ENCODE data around the gene NUDT3. TPM values are rescaled to one million over a fixed set of nuclear protein-coding genes. Genes with fewer than 3 reads are reported as not detected.

NUDT3 gene
- polyA plus RNA-seq, 1 of the 3 experiments (the other 2 are of a cell fraction): 11.9 TPM

GRCh38 chr6:34241351-34242215, 150.9 kb downstream of the NUDT3 start:
- Histone ChIP-seq H3K36me3 (replicated peaks in 1 of 2; ENCODE audit: control insufficient read depth in 1 of 2, insufficient read depth in 2 of 2, low read length in 1 of 2) (peaks cover 11 to 17% of the 10 kb centered on the region in 2 experiments), H2AFZ (ENCODE audit: low read depth) (no peak overlapping the region), H3K4me2 (peak overlapping the region; percentile 92), H3K27me3 (ENCODE audit: insufficient read depth) (no peaks in the 10 kb centered on the region), H3K4me1 (ENCODE audit: control insufficient read depth in 1 of 2, insufficient read depth in 2 of 2, low read depth in 1 of 2, low read length in 1 of 2) (peaks cover 18 to 53% of the 10 kb centered on the region in 2 experiments), H3K4me3 (ENCODE audit: low read depth in 2 of 2, low read length in 1 of 2) (no peak overlapping the region), H3K9ac (peak overlapping the region; percentile 44; the same call in 1 of the 2 replicates), H3K79me2 (ENCODE audit: insufficient read depth) (peaks cover 32% of the 10 kb centered on the region), H3F3A (replicated peaks; ENCODE audit: insufficient read depth) (peaks cover 44% of the 10 kb centered on the region), H3K27ac (ENCODE audit: low read depth in 2 of 2, low read length in 1 of 2) (peak overlapping the region in 1 of 2 experiments; percentile 97; a peak in 2 of 4 replicates), H3K9me3 (no peaks in the 10 kb centered on the region), H3K9me2 (no peaks in the 10 kb centered on the region), H4K20me1 (ENCODE audit: insufficient read depth) (no peaks in the 10 kb centered on the region)
- TF ChIP-seq USF1 (IDR thresholded peaks at IDR 0.05; ENCODE audit: borderline replicate concordance, low read depth) (no peak), TAF1 (IDR thresholded peaks at IDR 0.05; ENCODE audit: borderline replicate concordance, low read depth, low read length) (no peak), MEF2A (IDR thresholded peaks at IDR 0.05; ENCODE audit: borderline replicate concordance, low read depth) (no peak), NRF1 (IDR thresholded peaks at IDR 0.05; ENCODE audit: low read depth, low read length) (no peak), GATA2 (CRISPR knock-in tag; IDR thresholded peaks at IDR 0.05) (no peak), CHD2 (IDR thresholded peaks at IDR 0.05; ENCODE audit: low read length, partially characterized antibody) (no peak), GABPA (IDR thresholded peaks at IDR 0.05; ENCODE audit: low read depth) (no peak), SMC3 (IDR thresholded peaks at IDR 0.05; ENCODE audit: low read depth, low read length) (no peak), EP300 (IDR thresholded peaks at IDR 0.05; ENCODE audit: borderline replicate concordance in 1 of 2, low read depth in 1 of 2, low read length in 1 of 2) (no peak), TEAD4 (IDR thresholded peaks at IDR 0.05; ENCODE audit: borderline replicate concordance, insufficient read depth) (no peak), MXI1 (IDR thresholded peaks at IDR 0.05; ENCODE audit: low read depth, low read length) (no peak), MAX (IDR thresholded peaks at IDR 0.05; ENCODE audit: low read depth) (no peak), FOXJ3 (CRISPR knock-in tag; IDR thresholded peaks at IDR 0.05) (no peak), RAD21 (IDR thresholded peaks at IDR 0.05; ENCODE audit: low read length) (no peak), NFIC (IDR thresholded peaks at IDR 0.05; ENCODE audit: borderline replicate concordance) (no peak), FOXM1 (IDR thresholded peaks at IDR 0.05; ENCODE audit: low read depth) (no peak), REST (IDR thresholded peaks at IDR 0.05; ENCODE audit: low read depth, low read length) (no peak), POLR2AphosphoS5 (IDR thresholded peaks at IDR 0.05; ENCODE audit: low read depth, low read length) (no peak), RCOR1 (IDR thresholded peaks at IDR 0.05; ENCODE audit: low read length) (no peak)
- TF ChIP-seq, protein P1, sequence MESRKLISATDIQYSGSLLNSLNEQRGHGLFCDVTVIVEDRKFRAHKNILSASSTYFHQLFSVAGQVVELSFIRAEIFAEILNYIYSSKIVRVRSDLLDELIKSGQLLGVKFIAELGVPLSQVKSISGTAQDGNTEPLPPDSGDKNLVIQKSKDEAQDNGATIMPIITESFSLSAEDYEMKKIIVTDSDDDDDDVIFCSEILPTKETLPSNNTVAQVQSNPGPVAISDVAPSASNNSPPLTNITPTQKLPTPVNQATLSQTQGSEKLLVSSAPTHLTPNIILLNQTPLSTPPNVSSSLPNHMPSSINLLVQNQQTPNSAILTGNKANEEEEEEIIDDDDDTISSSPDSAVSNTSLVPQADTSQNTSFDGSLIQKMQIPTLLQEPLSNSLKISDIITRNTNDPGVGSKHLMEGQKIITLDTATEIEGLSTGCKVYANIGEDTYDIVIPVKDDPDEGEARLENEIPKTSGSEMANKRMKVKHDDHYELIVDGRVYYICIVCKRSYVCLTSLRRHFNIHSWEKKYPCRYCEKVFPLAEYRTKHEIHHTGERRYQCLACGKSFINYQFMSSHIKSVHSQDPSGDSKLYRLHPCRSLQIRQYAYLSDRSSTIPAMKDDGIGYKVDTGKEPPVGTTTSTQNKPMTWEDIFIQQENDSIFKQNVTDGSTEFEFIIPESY (IDR thresholded peaks at IDR 0.05; ENCODE audit: borderline replicate concordance, low read depth): no peak
- 92% methylated on average over 10 of the region's 13 CpGs for WGBS (ENCODE audit: low lambda C conversion rate)
- CTCF ChIA-PET: interaction anchor here (1.0 to 1.1 kb wide), 2 partner anchors 46 to 173 kb away, joined by 3 read pairs; no protein-coding TSS in a partner anchor
- POLR2A ChIA-PET: no interaction called here
- DNase-seq: no peak
